HK-2 (cell line): Measurements from ENCODE around the gene FBXL19.
"Not testable (repeated sequence)": the region's sequence is repeated elsewhere in the genome, so short reads cannot be mapped to it uniquely, and the experiment has no call there.

Experiments used
- DNase-seq: peaks from one replicate; pipeline ENCODE4 v3.0.0-alpha.2; 2018; ENCODE audit not compliant: unreplicated experiment

The FBXL19 gene, protein sequence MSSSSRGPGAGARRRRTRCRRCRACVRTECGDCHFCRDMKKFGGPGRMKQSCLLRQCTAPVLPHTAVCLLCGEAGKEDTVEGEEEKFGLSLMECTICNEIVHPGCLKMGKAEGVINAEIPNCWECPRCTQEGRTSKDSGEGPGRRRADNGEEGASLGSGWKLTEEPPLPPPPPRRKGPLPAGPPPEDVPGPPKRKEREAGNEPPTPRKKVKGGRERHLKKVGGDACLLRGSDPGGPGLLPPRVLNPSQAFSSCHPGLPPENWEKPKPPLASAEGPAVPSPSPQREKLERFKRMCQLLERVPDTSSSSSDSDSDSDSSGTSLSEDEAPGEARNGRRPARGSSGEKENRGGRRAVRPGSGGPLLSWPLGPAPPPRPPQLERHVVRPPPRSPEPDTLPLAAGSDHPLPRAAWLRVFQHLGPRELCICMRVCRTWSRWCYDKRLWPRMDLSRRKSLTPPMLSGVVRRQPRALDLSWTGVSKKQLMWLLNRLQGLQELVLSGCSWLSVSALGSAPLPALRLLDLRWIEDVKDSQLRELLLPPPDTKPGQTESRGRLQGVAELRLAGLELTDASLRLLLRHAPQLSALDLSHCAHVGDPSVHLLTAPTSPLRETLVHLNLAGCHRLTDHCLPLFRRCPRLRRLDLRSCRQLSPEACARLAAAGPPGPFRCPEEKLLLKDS

DNA sequence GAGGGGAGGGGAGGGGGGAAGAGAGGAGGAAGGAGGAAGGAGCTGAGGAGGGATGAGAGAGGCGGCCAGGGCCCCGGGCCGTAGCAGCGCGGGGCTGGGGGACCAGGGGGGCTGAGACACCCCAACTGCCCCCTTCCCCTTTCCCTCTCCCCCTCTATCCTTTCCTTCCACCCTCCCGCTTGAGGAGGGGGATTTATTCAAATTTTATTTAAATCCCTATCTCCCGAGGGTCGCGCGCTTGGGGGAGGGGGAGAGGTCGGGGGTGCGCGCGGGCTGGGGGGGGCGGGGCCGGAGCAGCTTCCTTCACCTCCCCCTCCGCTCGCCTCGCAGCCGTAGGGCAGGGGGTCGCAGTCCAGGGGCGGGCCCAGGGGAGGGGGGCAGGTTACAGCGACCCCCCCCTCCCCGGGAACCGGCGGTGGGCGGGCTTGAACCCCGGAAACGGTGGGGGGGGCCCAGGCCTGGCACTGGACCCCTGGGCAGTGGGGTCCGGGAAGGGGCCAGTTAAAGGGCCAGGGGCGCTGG is at the start of gene FBXL19:
Gene FBXL19 (plus strand): TSS at position 19 of the 522 bp plus-strand sequence. CDS start 2,183 bp downstream, outside the sequence.
- no peak for DNase-seq

- no peak for DNase-seq
These were observed 49.0 kb upstream of the FBXL19 start for GRCh38 chr16:30874244-30874820.

DNA sequence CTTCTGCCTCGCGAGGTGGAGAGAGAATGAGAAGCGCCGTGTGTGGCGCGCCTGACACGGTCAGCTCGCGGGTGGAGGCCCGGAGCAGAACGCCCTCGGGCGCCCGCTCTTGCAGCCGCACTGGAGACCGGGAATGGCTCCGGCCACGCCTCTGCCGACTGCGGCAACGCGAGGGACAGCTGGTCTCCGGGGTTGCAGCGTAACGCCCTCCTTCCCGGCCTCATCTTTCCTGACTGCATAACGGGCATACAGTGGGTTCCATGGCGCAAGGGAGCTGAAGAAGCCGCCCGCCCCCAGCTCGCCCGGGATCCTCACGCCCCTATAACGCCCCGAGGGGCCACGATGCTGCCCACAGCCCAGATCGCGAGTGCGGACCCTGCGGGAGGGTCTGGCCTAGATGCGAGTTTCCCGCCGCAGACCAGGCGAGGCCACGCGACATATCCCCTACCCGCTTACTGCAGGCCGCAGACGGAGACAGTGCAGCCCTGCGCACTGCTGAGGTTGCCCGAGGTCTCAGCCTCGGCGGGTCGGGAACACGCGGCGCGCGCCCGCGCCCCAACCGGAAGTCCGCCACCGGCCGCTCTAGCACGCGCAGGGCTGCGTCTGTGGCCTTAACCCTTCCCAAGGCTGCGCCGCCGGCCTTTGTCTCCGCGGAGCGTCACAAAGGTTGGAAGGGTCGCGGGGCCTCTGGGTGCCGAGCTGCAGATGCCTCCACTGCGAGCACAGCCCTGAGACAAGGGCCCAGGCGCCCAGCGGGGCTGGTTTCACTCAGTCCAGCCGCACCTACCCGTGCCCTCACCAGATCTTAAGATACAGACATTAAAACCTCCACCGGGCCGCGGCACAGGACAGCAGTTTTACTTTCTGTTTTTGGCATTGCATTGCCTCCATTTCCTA is 48.3 kb upstream of the FBXL19 start:
- DNase-seq = peak; percentile 83

- peak; percentile 18 for DNase-seq
These were observed 47.2 kb upstream of the FBXL19 start for GRCh38 chr16:30875871-30876801.

DNA sequence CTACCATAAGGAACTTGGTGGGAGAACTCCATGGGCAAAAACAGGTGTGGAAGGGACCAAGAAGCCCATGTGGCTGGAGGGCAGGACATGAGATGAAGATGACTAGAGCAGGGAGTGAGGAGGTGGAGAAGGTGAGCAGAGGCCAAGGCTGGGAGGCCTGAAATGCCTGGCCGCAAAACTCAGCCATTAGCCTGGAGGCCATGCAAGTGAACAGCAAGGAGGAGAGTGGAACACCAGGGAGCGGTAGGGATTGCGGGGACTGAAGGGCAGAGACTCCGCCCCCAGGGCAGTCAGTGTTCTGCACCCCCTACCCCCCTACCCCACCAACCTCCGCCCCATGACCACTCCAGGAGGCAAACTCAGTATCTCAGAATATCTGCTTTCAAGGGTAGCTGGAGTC is 46.5 kb upstream of the FBXL19 start:
- DNase-seq = no peak

- DNase-seq = no peak
These were observed 40.7 kb upstream of the FBXL19 start for GRCh38 chr16:30882429-30883310.

- no peak for DNase-seq
These were observed 38.6 kb upstream of the FBXL19 start for GRCh38 chr16:30884760-30885159.

- no peak for DNase-seq
These were observed 38.2 kb upstream of the FBXL19 start for GRCh38 chr16:30885196-30885595.

GRCh38 chr16:30886145-30886544 is 37.2 kb upstream of the FBXL19 start:
- no peak for DNase-seq

DNA sequence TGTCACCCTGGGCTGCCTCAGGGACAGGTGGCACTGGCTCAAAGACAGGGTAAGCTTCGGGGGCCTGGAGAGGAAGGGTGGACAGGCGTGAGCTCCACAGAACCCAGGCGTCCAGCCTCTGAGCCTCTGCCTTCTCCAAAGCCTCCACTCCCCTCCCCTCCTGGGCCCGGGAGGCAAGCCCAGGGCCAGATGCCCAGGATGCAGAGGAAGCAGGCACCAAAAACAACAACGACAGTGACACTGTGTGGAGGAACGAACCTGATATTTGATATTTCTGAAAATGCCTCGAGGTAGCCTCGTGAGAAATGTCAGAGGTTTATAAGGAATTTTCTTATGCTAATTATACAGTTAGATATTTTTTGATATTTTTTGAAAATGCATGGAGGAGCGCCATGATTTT is 35.4 kb upstream of the FBXL19 start:
- DNase-seq = no peak

- no peak for DNase-seq
These were observed 34.4 kb upstream of the FBXL19 start for GRCh38 chr16:30888856-30889499.

DNA sequence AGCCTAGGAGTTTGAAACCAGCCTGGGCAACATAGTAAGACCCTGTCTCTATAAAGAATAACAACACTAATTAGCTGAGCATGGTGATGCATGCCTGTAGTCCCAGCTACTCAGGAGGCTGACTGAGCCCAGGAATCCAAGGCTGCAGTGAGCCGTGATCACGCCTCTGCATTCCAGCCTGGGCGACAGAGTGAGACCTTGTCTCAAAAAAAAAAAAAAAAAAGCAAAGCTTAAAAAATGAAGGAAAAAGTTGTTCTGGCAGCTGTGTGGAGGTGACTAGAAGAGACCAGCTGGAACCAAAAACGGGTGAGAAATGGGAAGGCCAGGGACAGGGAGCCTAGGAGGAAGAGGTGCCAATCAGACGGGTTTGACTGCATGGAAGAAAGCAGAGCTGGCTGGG is 33.7 kb upstream of the FBXL19 start:
- no peak for DNase-seq

DNA sequence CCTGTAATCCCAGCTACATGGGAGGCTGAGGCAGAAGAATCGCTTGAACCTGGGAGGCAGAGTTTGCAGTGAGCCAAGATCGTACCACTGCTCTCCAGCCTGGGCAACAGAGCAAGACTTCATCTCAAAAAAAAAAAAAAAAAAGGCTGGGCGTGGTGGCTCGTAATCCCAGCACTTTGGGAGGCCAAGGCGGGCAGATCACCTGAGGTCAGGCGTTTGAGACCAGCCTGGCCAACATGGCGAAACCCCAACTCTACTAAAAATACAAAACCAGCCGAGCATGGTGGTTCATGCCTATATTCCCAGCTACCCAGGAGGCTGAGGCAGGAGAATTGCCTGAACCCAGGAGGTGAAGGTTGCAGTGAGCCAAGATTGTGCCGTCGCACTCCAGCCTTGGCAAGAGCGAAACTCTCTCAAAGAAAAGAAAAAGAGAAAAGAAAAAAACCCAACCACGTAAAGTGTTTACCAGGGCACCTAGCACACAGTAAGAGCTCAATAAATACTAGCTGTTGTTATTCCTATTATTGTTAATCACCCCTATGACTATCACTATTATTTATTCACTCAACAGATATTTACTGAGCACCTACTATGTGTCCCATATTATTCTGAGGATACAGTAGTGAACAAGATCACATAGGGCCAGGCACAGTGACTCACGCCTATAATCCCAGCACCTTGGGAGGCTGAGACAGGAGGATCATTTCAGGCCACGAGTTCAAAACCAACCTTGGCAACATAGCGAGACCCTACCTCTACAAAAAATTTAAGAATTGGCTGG is 32.1 kb upstream of the FBXL19 start:
- DNase-seq = not testable (repeated sequence)

GRCh38 chr16:30892670-30893416 is 30.5 kb upstream of the FBXL19 start:
- DNase-seq = no peak

DNA sequence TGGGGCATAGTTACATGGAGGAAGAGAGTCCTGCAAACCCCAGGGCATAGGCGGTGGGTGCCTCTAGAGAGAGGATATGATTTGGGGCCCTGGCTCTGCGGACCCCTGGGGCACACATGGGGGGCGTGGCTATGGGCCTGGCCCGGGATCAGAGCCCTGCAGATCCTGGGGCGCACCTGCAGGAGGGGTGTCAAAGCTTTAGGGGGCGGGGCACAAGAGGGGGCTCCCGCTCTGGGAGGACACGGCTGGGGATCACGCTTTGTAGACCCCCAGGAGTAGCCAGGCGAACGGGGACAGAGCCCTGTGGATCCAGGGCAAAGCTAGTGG is 30.0 kb upstream of the FBXL19 start:
- DNase-seq = no peak

DNA sequence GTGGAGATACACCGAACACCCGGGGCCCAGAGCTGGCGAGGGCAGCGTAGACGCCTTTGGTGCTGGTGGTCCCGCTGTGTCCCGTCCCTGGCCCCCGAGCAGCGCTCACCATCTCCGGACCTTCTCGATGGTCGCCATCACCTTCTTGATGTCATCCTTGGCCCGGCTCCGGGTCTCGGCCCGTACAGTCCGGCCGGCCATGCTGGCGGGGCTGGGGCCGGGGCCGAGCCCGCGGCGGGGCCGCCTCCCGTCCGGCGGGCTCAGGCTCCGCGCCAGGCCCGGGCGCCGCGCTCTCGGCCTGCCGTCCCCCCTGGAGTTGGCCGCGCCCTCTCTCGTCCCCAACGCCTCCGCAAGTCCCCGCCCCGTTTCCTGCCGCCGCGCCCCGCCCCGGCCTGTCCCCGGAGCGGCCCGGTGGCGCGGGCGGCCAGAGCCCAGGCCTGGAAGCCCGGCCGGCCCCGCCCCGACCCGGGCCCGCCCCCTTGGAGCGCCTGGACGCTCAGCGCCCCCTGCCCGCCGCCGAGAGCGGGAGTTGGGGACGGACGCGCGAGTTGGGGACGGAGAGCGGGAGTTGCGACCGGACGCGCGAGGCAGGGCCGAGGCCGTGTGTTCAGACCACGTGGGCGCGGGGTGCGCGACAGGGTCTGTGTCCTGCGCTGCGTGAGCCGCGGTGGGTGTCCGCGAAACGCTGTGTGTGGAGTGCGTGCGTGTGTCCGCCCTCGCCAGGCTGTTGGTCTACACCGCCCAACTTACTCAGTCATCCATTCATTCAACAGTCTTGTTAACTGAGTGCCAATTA is 29.4 kb upstream of the FBXL19 start, which contains the start of gene BCL7C:
Gene BCL7C (minus strand): TSS at position 334 of the 796 bp plus-strand sequence. CDS start 133 bp downstream, at position 201.
- DNase-seq = peak; percentile 83
